Esophagus muscularis mucosa (tissue), 4 donors: Measurements from ENCODE around the gene BHLHA9.

Experiments used
- CTCF ChIP-seq, 3 experiments: fragments of 200-600 bp in 2 of 3; fragments of 450-650 bp in 1 of 3; sonication (generic) in 2 of 3; IDR thresholded peaks; one replicate each; pipeline ENCODE4 v1.5.1; 2017 to 2019; ENCODE audit warnings: antibody characterized with exemption in 3 of 3, mild to moderate bottlenecking in 2 of 3, moderate library complexity in 1 of 3
- EP300 ChIP-seq: sonication (generic); formaldehyde crosslinking; IDR thresholded peaks from one replicate; pipeline ENCODE4 v1.6.1; 2017; ENCODE audit warnings: antibody characterized with exemption
- POLR2A ChIP-seq: fragments of 450-650 bp; IDR thresholded peaks from one replicate; pipeline ENCODE4 v1.6.1; 2017; ENCODE audit warnings: antibody characterized with exemption, moderate library complexity, mild to moderate bottlenecking, low read depth
- POLR2AphosphoS5 ChIP-seq, 2 donors: sonication (generic); formaldehyde crosslinking; IDR thresholded peaks; one replicate each; pipeline ENCODE4 v1.6.1; 2017; ENCODE audit warnings: antibody characterized with exemption in 2 of 2

GRCh38 chr17:1232786-1233185 lies 37.5 kb upstream of the BHLHA9 start:
- TF ChIP-seq CTCF (IDR thresholded peaks at IDR 0.05): no peak
- no peak for TF ChIP-seq POLR2AphosphoS5 (IDR thresholded peaks at IDR 0.05)
- no peak for TF ChIP-seq EP300
- no peak for TF ChIP-seq POLR2A
